HG03280 (cell line): Measurements from ENCODE around the gene SOX11.

Experiments used
- ATAC-seq: cut with Tn5 transposase; IDR thresholded peaks from one replicate; pipeline ENCODE4 v1.9.1; 2021; ENCODE audit warnings: mild to moderate bottlenecking, moderate library complexity; ENCODE audit not compliant: unreplicated experiment

SOX11 gene

DNA sequence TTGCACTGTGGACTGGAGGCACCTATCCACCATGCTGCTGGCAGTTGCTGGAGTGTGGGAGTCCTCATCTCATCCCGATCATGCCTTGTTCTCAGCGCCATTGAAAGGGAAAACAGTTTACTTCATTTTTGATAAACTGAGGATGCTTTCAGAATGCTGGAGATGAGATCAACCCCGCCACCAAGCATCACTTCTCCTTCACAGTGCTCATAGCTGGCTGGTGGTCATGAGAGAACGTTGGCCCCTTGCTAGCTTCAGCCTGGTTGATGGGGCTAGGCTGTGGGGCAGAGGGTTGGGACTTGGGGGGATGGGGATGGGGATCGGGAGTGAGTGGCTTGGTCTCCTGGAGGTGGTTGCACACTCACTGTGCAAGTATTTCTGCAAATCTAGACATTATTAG lies 30.1 kb downstream of the SOX11 start:
- no peak for ATAC-seq

DNA sequence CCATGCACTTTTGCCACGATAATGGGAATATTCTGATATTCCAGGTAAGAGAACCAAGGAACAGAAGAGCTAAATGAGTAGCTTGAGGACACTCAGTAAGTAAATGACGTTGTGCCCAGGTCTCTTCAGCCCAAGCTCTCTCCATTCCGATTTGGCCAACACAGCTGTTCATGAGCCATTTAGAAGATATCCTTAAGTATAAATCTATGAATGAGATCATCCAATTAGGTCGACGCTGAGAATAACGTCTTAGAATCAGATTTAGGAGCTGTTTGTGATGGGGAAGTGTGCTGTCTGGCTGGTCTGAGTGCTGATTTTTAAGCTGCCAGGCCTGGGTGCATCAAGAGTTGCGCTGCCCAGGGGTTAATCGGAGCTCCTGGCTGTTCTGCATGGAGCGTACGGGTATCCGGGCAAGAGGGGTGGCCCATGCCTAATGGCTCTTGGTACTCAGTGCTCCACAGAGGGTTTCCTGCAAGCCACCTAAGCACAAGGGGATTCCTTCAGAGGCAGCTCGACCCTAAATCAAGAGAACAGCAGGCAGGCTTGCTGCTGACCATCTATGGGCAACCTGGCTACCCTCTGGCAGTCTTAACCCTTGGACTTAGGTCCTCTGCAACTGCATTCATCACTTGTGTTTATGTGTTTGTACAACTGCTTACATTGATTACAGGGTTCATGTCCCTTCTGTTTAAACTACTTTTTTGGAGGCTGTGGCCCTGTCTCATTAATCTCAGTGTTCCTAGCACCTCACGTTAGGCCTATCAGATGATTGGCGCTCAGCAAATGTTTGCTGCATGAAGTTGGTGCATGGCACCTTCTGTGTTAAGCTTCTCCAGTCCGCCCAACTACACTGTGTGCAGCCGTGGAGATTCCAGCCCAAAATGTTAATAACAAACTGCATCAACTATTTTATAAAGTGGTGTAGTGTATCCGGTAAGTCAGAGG lies 31.9 kb downstream of the SOX11 start:
- no peak for ATAC-seq

DNA sequence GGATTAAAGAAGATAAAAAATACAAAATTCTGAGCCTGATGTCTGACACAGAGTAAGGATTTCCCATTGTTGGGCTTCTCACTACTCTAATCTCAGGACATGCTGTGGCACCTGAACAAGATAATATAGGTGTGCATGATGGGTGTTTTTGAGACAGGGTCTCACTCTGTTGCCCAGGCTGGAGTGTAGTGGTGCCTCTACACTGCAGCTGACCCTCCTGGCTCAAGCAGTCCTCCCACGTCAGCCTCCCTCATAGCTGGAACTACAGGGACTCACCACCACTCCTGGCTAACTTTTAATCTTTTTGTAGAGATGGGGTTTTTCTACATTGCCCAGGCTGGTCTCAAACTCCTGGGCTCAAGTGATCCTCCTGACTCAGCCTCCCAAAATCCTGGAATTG lies 32.9 kb downstream of the SOX11 start:
- ATAC-seq = no peak

DNA sequence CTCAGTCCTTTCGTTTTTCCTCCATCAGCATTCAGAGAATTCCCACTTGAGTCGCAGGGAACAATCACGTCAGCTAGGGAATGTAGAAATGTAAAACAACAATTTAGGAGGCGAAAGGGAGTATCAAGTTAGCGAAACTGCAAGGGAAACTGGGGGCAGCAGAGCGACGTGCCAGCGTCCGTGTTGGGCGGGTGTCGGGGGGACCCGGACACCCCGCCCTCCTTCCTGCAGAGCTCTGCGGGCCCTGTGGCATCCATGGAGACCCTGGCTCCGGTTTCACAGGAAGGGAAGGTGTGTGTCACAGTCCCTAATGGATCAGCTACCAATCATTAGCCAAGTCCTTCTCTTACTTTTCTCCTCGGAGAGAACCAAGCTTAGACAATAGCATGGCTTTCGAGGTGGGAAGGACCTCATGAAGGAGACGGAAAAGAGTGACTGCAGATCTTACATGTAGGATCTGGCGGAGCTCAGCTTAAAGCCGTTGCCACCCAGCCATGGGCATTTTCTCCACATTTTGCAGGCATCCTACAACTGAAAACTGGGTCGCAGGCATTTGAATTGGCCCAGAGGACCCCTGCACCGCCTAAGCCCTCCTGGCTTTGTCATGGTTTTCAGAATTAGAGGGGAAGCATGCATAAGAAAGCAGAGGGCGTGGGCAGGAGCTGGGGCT lies 33.7 kb downstream of the SOX11 start:
- ATAC-seq = no peak

DNA sequence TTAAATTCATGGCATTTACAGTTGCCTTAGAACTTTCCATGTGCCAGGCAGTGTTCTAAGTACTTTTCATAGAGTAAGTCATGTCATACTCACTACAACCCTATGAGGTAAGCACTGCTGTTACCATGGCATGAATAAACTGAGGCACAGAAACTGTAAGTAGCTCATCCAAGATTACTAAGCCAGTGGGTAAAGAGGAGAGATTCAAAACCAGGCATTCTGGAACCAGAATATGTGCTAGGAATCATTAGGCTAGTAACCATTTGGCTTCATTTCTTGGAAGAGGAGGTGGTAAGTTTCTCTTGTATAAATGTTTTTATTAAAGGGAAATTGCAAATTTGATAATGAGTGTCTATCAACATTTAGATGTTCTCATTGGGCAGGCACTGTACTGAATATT lies 35.1 kb downstream of the SOX11 start:
- ATAC-seq = no peak

DNA sequence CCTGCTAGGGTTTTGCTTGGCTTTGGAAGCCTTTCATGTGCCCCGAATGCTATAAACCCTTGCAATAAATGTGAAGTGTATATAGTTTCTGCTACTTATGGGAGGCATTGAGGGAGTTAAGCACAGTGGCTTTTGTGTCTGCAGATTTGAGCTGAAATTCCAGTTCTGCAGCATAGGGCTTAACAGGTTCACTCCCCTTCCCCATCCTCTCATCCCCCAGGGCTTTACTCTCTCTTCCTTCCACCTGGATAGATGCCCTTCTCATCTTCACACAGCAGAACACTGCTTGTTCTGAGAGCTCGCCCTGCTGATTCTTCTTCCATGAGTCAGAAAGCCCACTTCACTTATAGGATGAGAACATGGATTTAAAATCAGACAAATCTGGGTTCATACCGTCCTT lies 37.2 kb downstream of the SOX11 start:
- ATAC-seq = no peak

DNA sequence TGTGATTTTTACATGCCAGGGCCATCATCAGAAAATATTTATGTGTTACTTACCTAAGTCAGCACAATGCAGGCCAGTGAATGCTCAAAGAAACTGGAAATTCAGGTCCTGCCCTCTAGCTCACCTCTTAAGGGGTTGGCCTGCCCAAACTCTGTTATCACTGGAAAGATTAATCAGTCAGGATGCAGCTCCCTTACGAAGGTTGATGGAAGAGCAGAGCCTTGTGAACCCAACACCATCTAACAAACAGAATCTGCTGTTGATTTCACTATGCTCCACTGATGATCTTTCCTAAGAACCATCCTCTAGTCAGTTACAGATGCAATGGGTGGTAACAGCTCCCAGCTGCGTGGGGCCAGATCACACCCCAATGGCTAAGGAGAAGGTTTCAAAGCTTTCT lies 38.2 kb downstream of the SOX11 start:
- ATAC-seq = no peak

DNA sequence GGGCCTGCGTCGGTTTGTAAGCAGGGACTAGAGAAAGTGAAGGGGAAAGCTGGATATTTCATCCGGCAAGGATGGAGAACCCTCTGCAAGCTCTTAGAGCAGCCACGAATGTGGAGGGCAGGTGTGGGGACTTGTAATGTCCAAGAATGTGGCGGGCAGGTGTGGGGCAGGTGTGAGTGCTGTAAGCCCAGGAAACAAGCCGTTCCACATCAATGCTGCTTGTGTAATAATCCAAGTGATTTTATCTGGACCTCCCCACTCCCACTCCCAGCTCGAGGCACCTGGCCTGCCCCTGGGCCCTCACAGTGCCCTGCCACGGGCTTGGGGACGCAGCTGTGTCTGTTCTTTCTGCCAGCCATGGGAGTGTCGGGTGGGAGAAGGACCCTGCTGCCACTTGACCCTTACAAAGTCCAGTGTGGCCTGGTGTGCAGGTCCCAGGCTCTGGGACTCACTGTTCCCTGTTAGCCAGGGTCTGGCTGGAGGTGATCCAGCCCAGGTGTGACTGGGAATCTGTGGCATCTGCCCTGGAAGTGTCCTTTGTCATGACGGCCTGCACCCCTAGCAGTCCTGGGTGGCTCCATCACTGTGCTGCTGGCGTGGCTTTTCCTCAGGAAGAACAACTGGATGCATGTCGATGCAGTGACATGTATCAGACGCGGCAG lies 42.8 kb downstream of the SOX11 start:
- ATAC-seq = no peak

DNA sequence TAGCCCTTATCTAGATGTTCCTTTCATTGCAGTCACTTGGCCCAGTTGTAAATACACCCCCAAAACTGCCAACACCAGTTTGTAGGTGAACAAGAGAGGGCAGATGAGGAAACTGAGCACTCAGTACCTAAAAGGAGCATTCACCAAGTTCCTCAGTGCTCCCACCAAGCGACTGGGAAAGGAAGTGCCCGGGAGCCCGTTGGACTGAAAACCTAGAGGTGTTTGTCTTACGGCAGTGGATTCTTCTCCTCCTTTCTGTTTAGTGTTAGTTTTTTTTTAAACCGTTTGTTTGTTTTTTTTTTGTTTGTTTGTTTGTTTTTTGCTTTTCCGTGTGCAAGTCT lies 43.3 kb downstream of the SOX11 start:
- ATAC-seq = no peak

DNA sequence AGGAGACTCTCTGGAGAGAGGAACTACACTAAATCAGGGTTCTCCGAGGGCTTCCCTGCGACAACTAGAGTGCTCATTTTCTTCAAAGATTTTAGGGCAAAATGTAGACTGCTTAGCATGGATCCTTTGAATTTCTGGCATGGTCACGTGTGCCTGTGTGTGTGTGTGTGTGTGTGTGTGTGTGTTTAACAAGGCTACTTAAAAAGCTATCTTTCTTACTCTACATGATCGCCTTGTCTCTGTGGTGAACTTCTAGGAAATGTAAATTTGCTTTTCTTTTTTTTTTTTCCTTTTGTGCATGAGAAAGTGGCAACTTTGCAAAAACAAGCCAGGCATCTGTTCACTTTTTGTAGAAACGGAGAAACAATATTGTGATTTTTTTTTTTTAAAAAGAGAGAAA lies 43.9 kb downstream of the SOX11 start:
- ATAC-seq = no peak

DNA sequence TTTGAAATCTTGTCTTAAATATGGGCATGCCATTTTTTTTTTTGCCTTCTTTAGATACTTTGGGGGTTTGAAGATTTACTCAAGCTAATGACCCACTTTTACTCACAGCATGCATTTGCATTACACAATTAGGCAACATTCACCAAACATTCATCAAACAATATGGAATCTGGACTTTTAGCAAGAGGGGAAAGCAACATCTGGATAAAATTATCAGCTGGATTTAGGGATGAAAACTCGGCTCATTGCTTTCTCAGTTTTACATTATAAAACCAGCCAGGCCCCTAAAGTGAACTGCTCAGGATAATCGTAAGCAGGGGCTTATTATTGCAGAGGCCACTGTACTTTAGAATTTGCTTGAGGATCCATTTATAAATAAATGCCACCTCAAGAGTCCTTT lies 44.7 kb downstream of the SOX11 start:
- ATAC-seq = no peak

DNA sequence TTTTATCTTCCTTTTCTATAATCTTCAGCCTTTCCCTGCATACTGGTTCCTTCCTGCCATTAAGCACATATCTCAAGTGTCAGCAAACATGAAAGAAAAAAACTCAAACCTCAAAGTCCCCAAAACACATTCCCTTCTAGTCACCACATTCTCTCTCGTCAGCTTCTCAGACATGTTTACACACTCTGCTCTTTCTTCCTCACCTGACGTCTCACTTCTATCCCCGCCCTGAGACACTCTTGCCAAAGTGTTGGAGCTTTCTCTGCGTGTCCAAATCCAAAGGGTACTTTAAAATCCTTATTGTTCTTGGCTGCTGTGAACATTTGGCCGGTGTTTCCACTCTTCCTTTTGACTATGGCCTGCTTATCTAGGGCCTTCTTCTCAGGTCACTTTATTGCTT lies 47.9 kb downstream of the SOX11 start:
- ATAC-seq = no peak

DNA sequence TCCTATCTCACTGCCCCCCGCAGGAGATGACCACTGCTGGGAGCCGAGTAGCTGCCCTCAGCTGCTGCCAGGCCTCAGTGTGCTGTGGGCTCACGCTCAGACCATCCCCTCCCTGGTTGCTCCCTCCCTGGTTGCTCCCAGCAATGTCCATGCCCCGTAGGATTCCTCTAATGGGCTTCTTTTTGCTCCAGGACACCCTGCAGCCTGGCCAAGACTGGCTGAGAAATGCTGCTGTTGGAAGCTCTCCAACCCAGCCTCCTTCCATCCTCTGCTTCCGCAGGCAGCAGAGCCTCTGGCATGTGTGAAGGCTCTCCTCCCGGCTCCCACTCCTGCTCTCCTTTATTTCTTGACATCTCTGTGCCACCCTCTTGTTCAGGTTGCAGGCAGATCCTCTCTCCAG lies 48.6 kb downstream of the SOX11 start:
- no peak for ATAC-seq

DNA sequence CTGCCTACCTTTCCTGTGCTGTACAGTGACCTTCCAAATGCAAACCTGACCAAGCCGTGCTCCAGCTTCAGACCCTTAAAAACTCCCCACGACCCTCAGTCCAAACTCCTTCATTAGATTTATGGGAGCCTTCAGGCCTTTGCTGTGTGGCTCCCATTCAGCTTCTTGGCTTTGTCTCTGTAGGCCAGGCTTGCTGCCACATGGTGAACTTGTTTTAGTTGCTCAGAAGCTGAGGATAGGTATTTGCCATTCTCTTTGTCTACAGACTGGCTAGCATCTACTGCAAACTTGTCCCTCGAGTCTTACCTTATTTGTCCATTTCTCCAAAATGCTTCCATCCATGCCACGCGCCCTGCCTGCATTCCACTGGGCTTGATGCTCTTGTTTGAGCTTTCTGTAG lies 49.1 kb downstream of the SOX11 start:
- ATAC-seq = no peak

DNA sequence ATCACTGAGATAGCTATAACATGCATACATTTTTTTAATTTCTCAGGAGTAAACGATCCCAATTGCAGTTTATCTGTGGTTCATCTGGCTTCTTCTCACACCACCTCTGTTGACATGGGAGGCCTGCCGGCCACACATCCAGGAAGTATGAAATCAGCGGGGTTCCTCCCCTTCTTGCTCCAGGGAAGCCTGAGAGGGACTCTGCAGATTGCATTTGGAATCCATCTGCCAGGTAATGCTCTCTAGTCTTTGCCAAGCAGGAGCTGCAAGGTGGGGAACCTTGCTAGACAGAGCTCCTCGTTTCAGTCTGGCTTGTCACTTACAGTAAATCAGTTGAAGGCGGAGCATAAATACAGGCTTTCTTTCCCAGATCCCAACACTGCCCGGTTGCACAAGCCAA lies 49.9 kb downstream of the SOX11 start:
- ATAC-seq = no peak

DNA sequence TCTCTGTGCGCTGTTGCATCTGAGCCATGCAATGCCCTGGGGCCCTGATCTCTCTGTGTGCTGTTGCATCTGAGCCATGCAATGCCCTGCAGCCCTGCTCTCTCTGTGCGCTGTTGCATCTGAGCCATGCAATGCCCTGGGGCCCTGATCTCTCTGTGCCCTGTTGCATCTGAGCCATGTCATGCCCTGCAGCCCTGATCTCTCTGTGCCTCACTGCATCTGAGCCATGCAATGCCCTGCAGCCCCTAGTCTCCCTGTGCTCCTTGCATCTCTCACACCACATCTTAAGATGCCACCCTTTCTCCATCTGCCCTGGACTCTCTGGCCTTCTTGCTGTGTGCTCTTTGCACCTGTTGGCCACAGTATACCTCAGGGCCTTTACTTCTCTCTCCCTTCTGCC lies 56.2 kb downstream of the SOX11 start:
- no peak for ATAC-seq

DNA sequence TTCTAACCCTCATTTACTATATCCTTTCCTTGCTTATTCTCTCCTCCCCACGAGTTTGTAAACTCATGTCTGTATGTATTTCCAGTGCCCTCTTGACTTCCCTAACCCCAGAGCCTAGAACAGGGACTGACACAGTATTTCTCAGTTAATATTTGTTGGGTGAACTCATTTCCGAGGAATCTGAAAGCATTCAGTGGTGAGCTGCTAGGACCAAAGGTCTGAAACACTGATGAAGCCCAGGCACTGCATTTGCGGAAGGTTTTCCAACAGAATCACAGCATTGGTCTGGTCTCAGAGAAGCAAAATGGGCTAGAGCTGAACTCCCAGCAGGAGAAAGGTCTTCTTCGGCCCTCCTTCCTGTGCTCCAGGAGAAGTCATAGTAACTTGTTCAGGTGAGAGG lies 56.8 kb downstream of the SOX11 start:
- ATAC-seq = no peak

DNA sequence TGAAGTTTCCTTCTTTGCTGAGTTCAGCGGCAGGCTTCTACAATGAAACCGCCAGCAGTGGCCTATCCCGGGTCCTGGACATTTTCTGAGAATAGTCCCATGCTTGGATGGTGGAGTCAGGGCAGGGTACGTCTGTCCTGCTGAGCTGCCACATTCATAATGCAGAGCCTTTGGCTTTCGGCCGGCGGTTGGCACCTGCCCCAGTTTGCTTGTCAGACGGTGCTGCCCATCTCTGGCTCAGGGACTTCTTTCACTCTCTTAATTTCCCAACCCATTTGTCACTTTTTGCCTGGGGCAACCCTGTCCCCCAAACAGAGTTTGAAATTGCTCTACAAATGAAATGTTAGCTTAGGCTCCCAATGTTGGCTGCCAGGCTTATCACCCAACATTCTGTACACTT lies 57.2 kb downstream of the SOX11 start:
- no peak for ATAC-seq
